ENCODE results near the gene KLK2. TPM values are rescaled to one million over a fixed set of nuclear protein-coding genes. Genes with fewer than 3 reads are reported as not detected.
"Not testable (repeated sequence)": the region's sequence is repeated elsewhere in the genome, so short reads cannot be mapped to it uniquely, and the experiment has no call there.

The KLK2 gene
- total RNA-seq, 1 donor from 2014 or later = 0.53 TPM

DNA sequence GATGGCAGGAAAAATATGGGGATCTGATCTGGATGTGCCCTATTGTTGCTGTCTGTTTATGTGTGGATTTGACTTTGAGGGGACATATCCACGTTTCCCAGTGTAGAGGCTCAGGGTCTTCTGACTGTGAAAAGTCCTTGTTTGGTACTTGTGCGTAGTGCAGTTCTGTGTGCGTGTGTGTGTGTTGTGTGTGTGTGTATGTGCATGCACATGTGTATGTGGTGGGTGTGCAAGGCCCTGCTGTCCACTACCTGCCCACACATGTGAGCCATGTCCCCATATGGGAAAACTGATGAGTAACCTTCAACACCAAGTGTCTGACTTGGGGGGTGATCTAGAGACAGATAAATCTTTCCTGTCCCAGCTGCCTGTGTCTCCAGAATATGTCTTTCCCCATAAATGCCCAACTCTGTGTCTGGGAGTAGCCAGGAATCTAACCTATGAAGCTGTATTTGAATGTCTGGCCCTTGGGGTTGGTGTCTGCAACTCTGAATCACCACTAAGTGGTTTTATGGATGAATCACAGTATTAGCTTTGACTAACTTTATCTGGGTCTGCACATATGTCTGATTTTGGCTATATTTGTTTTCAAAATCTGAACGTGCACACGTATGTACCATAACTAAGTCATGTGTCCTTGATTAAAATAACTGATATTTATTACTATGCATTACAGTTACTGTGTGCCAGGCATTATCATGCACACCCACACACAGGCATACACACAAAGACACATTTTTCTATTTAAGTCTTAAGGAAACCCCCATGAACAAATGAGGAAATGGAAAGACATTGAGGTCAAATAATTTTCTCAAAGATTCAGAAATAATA is 17.4 kb downstream of the KLK2 start:
- TF ChIP-seq, protein P1, sequence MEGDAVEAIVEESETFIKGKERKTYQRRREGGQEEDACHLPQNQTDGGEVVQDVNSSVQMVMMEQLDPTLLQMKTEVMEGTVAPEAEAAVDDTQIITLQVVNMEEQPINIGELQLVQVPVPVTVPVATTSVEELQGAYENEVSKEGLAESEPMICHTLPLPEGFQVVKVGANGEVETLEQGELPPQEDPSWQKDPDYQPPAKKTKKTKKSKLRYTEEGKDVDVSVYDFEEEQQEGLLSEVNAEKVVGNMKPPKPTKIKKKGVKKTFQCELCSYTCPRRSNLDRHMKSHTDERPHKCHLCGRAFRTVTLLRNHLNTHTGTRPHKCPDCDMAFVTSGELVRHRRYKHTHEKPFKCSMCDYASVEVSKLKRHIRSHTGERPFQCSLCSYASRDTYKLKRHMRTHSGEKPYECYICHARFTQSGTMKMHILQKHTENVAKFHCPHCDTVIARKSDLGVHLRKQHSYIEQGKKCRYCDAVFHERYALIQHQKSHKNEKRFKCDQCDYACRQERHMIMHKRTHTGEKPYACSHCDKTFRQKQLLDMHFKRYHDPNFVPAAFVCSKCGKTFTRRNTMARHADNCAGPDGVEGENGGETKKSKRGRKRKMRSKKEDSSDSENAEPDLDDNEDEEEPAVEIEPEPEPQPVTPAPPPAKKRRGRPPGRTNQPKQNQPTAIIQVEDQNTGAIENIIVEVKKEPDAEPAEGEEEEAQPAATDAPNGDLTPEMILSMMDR (IDR thresholded peaks at IDR 0.05; ENCODE audit: insufficient read depth, low read length, severe bottlenecking) = no peak
- DNase-seq (ENCODE audit: low read depth) (peak; percentile 74), FAIRE-seq (no peak)
- no peaks in the 10 kb centered on the region for H3K36me3 ChIP-seq (ENCODE audit: control insufficient read depth, insufficient read depth, low read length)
- H3K27me3 ChIP-seq (ENCODE audit: control insufficient read depth, insufficient read depth, low read length) = peaks cover 1% of the 10 kb centered on the region
- no peak overlapping the region for H3K4me3 ChIP-seq (ENCODE audit: low read depth, low read length)

DNA sequence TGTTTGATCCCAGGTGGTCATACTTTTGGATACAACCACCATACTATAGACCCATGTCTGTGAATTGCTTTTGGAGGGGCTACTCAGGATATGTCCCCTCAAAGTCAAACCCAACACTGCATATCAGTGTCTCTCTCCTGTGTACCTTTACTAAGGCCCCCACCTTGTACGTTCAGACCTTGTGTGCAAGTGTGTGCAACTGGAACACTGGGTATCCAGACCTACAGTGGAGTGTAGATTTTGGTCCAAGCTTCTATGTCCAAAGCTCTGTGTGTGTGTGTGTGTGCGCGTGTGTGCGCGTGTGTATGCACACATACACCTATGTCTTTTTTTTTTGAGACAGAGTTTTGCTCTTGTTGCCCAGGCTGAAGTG is 18.0 kb downstream of the KLK2 start:
- Histone ChIP-seq H3K36me3 (ENCODE audit: control insufficient read depth, insufficient read depth, low read length) (no peaks in the 10 kb centered on the region), H3K27me3 (ENCODE audit: control insufficient read depth, insufficient read depth, low read length) (peaks cover 1% of the 10 kb centered on the region), H3K4me3 (ENCODE audit: low read depth, low read length) (no peak overlapping the region)
- FAIRE-seq (no peak), DNase-seq (ENCODE audit: low read depth) (no peak)
- TF ChIP-seq, protein P1 (IDR thresholded peaks at IDR 0.05; ENCODE audit: insufficient read depth, low read length, severe bottlenecking) = no peak

DNA sequence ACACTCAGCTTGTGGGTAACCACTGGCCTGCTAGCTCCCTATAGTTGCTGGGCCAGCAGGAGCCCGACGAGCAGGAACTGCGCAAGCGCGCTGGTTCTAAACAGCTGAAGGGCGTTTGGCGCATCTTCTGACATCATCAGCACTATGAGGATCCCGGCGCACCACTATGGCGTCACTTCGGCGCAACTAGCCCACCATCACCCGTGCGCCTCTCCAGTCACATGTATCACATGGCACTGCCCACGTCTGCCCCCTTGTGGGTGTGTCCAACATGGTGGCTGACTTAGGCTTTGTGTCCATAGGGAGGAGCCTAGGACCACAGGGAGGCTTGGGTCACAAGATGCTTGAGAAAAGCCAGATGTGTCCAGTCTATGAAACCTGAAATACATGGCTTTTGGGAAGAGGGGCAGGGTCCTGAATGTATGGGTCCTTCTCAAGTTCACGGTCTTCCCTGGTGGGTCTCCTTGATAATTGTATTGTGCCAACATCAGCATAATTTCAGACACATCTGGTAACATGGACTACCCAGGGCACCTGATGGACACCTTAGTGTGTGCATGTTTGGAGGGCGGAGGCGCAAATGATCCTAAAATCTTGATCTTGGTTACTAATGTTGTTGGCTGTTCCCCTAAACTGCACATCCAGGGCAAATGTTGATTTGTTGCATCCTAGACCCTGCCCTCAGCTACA is 20.0 kb downstream of the KLK2 start:
- no peak overlapping the region for H3K4me3 ChIP-seq (ENCODE audit: low read depth, low read length)
- no peaks in the 10 kb centered on the region for H3K36me3 ChIP-seq (ENCODE audit: control insufficient read depth, insufficient read depth, low read length)
- H3K27me3 ChIP-seq (ENCODE audit: control insufficient read depth, insufficient read depth, low read length) = peaks cover under 1% of the 10 kb centered on the region
- TF ChIP-seq, protein P1 (IDR thresholded peaks at IDR 0.05; ENCODE audit: insufficient read depth, low read length, severe bottlenecking) = no peak
- DNase-seq (ENCODE audit: low read depth) (no peak), FAIRE-seq (peak; percentile 62)

DNA sequence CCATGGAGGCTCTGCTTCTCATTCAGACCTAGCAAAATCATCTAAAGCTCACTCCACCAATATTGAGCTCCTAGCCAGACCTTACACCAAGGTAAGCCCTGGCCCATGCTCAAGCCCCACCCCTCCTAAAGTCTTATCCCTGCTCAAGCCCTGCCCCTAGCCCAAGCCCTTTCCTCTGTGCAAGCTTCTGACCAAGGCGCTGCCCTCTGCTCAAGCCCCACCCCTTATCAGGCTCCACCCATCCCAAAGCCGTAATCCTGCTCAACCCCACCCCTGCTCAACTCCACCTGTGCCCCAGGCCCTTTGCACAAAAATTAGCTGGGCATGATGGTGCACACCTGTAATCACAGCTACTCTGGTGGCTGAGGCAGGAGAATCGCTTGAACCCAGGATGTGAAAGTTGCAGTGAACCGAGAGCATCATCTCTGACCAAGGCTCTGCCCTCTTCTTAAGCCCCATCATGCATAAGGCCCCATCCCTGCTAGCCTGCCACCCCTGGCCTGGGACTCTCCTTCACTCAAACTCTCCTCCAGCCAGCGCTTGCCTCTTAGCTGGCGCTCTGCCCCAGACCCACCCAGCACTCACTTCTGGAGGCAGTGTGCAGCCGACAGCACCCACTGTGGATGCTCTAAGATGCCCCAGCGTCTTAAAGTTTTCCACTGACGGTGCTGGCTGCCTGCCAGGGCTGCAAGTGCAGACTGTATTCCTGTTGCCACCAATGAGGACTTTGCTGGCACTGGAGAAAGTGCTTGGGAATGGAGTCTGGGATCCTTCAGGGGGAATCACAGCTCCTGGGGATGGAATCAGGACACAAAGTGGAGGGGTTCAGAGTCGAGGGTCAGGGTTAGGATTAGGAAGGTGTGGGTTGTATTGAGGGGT is 21.5 kb downstream of the KLK2 start:
- Histone ChIP-seq H3K27me3 (ENCODE audit: control insufficient read depth, insufficient read depth, low read length) (no peaks in the 10 kb centered on the region), H3K4me3 (ENCODE audit: low read depth, low read length) (no peak overlapping the region), H3K36me3 (ENCODE audit: control insufficient read depth, insufficient read depth, low read length) (no peaks in the 10 kb centered on the region)
- FAIRE-seq (no peak), DNase-seq (ENCODE audit: low read depth) (no peak)
- TF ChIP-seq, protein P1 (IDR thresholded peaks at IDR 0.05; ENCODE audit: insufficient read depth, low read length, severe bottlenecking) = no peak

DNA sequence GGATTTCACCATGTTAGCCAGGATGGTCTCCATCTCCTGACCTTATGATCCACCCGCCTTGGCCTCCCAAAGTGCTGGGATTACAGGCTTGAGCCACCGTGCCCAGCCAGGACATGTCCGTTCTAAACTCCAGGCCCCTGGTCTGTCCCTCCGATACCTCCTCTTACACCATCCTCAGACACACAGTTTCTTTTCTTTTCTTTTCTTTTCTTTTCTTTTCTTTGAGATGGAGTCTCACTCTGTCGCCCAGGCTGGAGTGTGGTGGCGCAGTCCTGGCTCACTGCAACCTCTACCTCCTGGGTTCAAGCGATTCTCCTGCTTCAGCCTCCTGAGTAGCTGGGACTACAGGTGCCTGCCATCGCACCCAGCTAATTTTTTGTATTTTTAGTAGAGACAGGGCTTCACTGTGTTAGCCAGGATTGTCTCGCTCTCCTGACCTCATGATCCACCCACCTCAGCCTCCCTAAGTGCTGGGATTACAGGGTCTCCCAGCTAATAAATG is 22.9 kb downstream of the KLK2 start:
- H3K4me3 ChIP-seq (ENCODE audit: low read depth, low read length); H3K36me3 ChIP-seq (ENCODE audit: control insufficient read depth, insufficient read depth, low read length); H3K27me3 ChIP-seq (ENCODE audit: control insufficient read depth, insufficient read depth, low read length); DNase-seq (ENCODE audit: low read depth); FAIRE-seq: not testable (repeated sequence)

All from bronchial epithelial cell (primary cell).